GM12878 (cell line): ENCODE data around the gene PHETA2.

Source experiments
- CREM ChIP-seq: IDR thresholded peaks from 2 replicates; pipeline ENCODE4 v1.6.1; 2014; ENCODE audit warnings: antibody characterized with exemption, low read depth
- CTCF ChIP-seq, 3 experiments: IDR thresholded peaks in 2 of 3; conservative IDR thresholded peaks in 1 of 3; 2 replicates each; pipeline ENCODE4 v1.5.1; 2011; ENCODE audit warnings: low read depth in 3 of 3, low read length in 3 of 3, mild to moderate bottlenecking in 3 of 3, control low read depth in 2 of 3, moderate library complexity in 2 of 3, inconsistent platforms in 1 of 3, mixed read lengths in 1 of 3; ENCODE audit not compliant: control insufficient read depth in 2 of 3, insufficient read depth in 1 of 3; ENCODE audit errors: extremely low read depth in 1 of 3
- NFIC ChIP-seq: IDR thresholded peaks from 2 replicates; pipeline ENCODE4 v1.6.1; 2012; ENCODE audit warnings: low read depth, mild to moderate bottlenecking, inconsistent platforms, low read length, moderate library complexity
- ZNF384 ChIP-seq: IDR thresholded peaks from 2 replicates; pipeline ENCODE4 v1.6.1; 2012; ENCODE audit warnings: low read depth, mild to moderate bottlenecking, low read length, improper control_type of control experiment, borderline replicate concordance

- TF ChIP-seq CTCF (IDR thresholded peaks at IDR 0.05 in 2 of 3, conservative IDR thresholded peaks at IDR 0.05 in 1 of 3; ENCODE audit: control insufficient read depth in 2 of 3, extremely low read depth in 1 of 3, insufficient read depth in 1 of 3, low read depth in 3 of 3, low read length in 3 of 3) = no peak
- TF ChIP-seq CREM = no peak
- TF ChIP-seq NFIC = no peak
- no peak for TF ChIP-seq ZNF384
These were observed 47.3 kb upstream of the PHETA2 start for GRCh38 chr22:42026705-42027104.
